Measurements from ENCODE around the gene PALS2.

PALS2 gene, protein sequence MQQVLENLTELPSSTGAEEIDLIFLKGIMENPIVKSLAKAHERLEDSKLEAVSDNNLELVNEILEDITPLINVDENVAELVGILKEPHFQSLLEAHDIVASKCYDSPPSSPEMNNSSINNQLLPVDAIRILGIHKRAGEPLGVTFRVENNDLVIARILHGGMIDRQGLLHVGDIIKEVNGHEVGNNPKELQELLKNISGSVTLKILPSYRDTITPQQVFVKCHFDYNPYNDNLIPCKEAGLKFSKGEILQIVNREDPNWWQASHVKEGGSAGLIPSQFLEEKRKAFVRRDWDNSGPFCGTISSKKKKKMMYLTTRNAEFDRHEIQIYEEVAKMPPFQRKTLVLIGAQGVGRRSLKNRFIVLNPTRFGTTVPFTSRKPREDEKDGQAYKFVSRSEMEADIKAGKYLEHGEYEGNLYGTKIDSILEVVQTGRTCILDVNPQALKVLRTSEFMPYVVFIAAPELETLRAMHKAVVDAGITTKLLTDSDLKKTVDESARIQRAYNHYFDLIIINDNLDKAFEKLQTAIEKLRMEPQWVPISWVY

DNA sequence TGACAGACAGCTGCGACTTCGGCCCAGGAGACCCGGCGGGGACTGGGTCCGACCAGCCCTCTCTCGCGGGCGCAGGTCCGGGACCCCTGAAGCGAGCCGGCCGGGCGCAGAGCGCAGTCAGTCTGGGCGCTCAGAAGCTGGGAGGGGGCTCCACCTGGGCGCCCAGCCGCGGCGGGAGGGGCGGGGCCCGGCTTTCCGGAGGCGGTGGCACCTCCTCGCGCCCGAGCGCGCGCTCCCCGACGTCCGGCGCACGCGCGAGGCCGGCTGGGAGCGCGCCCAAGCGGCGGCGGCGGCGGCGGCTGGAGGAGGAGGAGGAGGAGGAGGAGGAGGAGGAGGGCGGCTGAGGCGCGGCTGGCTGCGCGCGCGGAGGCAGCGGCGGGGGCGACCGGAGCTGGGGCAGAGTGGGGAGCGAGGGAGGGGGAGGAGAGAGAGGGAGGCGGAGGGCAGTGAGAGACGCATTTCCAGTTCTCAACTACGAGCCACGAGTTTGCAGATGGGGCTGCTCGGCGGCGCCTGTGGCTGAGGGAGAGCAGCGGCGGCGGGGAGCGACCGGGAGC is at the start of gene PALS2:
Gene PALS2, plus strand, starts transcription at position 456 of the 557 bp plus-strand sequence. CDS start 50,216 bp downstream, outside the sequence.
- peak; percentile 45 to 60 for DNase-seq

DNA sequence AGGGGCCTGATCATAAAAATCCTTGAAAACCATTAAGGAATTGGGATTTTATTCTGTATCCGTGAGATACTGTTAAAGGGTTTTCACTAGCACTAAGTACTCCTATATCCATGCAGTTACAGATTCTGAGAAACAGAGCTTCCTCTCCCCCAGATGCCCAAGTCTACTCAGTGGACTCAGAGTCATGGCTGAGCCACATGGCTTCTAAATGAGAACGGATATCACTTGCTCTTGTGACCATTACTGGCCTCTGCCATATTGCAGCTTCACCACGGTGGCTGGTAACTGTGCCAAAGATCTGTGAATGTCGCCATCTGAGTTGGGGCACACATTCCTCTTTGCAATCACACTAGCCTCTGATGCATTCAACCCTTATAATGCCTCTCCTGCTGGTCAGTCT is 42.0 kb upstream of the PALS2 start:
- DNase-seq, result no peak

DNA sequence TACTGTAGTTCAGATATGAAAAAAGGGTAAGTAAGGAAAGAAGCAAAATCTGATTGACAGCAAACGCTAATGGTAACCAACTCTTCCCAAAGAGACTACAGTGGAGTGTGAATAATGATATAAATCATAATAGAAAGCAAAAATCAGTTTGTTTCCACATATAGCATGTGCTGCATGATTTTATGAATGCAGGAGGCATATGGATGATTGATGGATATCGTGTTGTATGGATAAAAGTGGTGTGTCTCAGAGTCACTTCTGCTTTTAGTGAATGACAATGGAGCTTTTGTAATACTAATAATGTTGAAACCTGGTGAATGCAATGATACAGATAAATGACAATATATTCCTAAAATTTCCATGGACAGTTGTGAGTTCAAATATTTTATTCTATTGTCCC is 36.6 kb upstream of the PALS2 start:
- no peak for DNase-seq

DNA sequence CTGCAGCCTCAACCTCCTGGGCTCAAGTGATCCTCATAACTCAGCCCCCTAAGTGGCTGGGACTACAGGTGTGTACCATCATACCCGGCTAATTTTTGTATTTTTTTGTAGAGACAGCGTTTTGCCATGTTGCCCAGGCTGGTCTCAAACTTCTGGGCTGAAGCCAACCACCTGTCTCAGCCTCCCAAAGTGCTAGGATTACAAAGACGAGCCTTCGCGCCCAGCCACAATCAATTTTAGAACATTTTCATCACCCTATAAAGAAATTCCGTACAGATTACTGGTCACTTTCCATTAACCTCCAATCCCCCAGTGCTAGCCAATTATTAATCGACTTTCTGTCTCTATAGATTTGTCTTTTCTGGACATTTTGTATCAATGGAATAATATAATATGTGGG is 32.3 kb upstream of the PALS2 start:
- no peak for DNase-seq

DNA sequence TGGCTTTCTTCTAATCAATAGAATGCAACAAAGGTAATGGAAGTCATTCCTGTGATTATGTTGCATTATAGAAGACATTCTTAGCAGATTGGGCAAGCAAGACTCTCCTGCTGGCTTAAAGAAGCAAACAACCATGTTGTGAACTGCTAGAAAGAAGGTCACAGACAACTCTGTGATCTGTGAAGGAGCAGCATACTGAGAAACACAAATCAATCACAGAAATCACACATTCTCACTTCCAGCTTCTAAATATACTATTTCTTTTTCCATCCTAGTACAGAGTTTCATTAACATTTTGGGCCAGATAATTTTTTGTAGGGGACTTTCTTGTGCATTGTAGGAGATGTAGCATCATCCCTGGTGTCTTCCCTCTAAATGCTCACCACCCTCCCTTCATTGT is 28.0 kb upstream of the PALS2 start:
- DNase-seq, result no peak

DNA sequence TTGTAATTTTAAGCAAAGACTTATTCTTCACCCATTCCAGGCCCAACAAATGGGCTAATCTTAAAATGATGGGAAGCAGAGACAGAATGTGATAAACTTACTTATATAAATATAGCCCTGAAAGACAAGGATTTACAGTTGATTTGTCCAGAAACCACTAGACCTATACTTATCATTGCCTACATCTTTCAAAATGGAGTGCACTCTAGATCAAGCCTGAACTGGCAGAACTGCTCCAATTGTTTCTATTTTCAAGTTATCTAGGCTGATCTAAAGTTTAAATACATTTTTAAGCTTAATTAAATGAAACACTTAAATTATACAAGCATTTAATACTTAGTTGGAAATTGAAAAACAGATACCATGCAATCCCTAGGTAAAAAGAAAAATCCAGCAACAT is 24.9 kb upstream of the PALS2 start:
- no peak for DNase-seq

DNA sequence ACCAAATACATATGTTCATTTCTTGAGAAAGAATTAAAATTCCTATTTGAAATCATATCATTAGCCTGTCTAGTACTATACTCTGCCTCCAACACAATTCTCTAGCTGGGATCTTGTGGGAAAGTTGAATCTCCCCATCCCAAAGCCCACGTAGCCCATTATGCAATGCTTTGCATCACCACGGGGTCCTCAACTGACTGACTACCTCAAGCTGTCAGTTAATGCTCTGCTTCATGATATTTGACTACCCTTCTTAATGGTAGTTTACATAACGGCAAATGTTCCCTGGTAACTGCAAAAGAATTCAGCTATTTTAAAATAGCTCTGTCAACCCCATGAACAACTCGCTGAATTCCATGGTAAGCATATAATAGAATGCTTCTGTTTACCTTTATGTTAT is 23.3 kb upstream of the PALS2 start:
- no peak for DNase-seq

DNA sequence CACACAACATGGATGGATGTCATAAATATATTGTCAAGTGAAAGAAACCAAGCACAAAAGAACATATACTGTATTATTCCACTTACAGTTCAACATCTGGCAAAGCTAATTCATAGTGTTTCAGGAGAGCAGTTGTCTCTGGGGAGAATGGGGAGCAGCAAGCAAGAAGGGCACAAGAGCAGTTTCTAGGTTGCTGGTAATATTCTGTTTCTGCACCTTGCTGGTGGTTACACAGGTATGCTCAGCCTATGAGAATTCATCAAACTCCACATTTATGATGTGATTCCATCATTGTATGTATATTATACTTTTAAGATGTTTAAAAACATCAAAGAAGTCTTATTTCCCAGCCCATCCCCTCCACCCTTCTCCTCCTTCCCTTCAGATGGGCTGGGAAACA is 18.1 kb upstream of the PALS2 start:
- DNase-seq, result no peak

DNA sequence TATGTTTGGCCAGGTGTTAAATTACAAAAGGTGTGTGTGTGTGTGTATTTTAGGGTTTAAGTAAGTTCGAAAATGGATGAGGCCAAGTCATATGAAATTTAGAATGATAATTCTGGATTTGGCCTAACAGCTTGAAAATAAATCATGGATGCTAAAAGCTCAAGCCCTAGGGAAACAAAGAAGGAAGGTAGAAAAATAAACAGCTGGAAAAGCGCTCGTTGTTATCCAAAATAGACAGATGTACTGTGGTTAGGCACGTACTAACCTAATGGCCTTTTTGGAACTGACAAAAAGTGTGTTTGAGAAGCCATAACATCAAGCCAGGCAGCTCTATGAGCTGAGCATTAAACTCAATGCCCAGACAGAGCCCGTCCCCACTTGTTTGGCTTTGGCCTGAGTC is 17.5 kb upstream of the PALS2 start:
- no peak for DNase-seq

DNA sequence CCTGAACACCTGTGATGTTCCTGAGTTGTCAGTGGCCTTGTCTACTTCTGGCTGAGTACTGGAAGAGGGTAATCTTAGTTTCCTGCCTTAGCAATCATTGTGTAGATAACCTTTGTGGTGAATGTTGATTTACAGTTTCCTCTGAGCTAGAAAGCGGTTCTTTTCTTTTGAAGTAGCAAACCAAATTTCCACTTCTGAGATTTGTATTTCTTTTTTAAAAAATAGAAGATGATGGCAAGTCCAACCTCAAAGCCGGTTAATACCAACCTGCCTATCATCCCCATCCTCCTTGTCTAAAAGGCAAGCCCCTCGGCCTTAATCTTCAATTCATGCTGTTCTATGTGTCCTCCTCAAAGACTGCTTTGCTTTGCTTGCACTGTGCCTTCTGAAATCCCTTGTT is 12.5 kb upstream of the PALS2 start:
- no peak for DNase-seq

DNA sequence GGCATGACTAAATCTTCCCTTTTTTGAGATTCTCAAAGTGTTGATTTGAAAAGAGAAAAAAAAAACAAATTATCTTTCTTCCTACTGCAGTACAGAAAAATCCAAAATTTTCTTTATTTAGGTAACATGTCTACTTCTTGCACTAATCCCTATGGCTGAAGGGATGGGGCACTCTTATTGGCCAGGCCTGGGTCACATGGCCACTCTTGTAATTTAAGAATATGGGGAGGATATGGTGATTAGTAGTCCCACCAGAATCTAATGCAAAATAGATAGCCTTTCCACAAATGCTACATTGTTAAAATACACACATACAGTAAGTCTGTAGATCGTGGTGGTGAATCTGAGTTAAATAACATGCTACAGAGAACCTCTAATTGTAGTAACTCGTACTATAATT is 7.0 kb upstream of the PALS2 start:
- DNase-seq, result no peak

DNA sequence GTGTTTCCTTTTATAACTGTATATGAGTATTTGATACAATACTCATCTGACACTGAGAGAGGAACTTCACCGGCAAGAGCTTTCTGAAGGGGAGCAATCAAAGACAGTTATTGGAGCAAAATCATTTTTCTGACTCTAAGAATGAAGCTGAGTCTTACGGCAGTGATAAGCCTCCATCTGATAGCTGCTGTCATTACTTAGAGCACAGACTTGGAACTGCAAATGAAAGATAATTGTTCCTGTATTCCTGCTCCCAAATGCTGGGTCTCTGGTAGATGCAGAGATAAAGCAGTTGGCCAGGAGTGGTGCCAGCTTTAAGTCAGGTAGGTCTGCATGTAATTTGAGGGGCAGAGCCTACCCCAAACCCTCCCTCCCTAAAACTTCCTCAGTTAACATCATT is 2.3 kb upstream of the PALS2 start:
- DNase-seq, result no peak

DNA sequence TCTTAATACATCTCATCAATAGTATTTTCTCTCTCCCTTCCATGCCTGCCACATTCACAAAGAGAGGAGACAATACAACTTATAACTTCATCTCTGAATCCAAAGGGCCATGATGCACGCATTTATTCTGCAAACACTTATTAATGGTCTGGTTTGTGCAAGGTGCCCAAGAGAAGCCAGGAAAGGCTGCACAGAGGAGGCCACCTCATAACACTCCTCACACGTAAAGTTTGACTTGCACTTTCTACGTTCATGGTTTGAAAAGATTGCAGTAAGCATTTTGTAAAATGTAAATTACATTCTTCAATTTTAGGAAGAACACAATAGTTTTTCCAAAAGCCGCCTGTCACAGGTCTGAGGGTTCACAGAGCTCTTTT is 1.2 kb upstream of the PALS2 start:
- no peak for DNase-seq

DNA sequence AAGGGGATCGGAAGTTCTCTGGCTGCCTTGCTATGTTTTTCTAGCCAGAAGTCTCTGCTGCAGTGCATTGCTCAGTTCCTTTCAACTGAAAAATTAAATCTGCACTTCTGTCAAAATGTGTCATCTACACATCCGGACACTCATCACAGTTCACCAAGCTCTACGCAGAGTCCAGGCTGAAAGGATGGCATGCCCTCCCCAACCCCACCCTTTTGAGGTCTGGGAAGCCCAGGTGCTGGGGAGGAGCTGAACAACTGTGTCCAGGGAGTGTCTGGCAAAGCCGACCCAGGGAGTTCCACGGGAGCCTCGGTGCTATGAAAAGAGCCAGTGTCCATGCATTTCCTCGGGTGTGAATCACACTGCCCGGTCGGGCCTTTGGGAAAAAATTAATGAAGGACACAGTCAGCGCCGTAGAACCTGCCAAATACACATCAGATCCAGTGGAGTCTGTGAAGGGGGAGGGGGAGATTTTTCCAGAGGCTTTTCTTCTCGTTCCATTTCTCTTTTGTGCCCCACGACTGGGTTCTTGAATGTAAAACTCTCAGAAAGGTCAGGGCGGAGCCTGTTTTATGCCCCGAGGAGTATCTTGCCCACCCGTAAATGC is 757 bp upstream of the PALS2 start:
- peak in 1 of 2 experiments; percentile 60 for DNase-seq

DNA sequence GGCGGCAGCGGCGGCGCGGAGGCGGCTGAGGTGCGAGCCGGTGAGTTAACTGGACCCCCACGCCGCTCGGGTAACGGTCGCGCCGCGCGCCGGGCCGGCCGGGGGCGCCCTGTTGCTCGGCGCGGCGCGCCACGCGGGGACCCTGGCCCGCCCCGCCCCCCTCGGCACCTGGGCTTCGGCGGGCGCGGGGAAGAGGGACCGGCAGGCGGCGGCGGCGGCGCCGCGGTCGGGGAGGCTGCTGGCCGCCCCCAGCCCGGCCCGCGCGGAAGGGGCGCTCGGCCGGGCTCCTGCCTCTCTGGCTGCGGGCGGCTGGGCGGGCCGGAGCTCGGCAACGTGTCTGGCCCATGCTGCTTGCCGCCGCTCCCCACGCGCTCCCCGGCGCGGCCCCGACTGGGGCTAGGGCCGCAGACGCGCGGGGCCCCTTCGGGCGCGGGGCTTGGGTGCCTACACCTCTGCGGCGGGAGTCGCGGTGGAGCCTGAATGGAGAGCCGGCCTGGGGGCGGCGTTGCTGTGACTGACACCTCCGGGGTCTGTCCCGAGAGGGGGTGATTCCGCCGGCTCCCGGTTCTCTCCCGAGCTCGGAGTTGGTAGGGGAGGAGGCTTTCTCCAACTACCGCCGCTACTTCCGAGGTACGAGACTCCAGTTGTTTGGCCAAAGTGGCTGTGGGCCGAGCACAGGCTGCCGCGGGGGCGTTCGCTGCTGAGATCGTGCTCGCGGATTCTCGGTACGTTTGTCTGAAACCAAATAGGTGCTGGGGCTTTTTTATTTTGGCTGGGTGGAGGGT is 494 bp downstream of the PALS2 start:
- DNase-seq, result peak; percentile 25 to 44

DNA sequence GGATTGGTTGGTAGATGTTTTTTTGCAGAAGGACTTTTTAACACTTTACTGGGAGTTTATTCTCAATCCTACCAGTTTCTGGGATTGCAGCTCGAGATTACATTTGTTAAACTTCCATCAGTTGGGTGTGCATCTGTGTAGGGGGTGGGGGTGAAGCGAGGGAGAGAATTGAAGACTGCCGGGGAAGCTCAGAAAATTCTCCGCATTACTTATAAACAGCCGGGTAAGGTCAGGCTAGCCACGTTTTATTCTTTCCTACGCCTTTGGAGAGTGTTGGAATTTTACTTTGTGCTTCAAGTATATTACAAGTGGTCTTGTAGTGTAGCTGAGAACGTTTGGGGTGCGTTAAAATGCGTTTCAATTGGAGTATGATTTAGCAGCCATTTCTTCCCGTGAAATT is 1.1 kb downstream of the PALS2 start:
- no peak for DNase-seq

DNA sequence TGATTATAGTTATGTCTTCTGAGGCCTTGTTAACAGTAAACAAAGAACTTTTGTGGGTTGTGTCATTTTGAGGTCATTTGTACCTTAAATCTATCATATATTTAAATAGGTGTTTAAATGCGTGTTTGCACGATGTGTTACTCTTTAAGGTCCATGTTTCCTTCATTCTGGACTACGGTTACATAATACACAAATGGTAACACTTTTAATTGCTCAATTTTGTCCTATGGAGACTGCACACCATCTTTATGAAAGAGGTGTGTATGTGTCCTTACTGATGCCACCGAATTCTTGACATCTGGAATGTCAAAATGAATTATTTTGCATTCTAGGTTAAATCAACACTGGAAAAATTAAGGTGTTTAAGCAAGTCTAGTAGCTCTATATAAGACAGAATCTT is 1.7 kb downstream of the PALS2 start:
- DNase-seq, result no peak

DNA sequence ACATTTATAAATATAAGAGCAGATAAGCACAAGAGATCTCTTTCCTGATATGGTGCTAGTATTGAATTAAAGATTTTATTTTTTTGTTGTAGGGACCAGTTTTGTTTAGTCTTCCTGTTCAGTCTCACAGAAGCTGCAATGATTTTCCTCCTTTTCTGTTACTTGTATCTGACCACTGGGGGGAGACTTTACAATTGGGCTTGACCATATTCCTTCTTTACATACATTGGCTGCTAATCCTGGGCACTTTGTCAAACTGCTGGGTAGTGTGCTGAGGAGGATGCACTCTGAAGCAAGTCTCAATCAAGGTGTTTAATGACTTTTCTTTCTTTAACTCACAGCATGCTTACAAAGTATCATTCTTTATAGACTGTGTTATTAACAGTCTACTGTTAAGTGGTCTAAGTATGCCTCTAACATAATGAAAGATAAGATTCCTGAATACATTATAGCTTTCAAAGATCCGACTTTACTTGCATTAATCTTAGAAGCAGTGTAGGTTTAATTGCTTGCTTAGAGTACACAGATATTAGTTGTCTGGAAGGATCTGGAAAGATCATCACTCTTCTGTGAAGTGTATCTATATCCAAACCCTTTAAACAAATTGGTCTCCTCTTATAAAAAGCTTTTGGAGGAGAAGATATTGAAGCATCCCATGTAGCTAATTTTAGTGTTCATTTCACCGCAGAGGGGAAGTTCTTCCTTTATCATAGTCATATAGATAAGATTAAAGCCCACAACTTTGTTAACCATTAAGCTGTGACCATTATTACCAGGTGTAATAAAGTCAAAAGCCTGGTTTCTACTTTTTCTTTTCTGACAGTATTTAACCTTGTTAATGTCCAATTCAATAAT is 3.1 kb downstream of the PALS2 start:
- DNase-seq, result peak; percentile 10 to 78

DNA sequence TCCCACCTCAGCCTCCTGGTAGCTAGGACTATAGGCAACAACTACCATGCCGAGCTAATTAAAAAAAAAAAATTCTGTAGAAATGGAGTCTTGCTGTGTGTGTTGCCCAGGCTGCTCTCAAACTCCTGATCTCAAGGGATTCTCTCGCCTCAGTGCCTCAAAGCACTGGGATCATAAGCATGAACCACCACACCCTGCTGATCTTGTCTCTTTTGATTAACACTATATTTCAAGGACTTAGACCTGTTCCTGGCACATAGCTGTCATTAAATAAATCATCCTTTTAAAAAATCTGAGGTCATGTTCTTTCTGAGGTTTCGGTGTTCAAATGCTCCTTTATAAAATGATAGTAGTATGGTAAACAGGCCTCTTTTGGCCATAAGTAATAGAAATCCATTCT is 4.8 kb downstream of the PALS2 start:
- DNase-seq, result no peak

DNA sequence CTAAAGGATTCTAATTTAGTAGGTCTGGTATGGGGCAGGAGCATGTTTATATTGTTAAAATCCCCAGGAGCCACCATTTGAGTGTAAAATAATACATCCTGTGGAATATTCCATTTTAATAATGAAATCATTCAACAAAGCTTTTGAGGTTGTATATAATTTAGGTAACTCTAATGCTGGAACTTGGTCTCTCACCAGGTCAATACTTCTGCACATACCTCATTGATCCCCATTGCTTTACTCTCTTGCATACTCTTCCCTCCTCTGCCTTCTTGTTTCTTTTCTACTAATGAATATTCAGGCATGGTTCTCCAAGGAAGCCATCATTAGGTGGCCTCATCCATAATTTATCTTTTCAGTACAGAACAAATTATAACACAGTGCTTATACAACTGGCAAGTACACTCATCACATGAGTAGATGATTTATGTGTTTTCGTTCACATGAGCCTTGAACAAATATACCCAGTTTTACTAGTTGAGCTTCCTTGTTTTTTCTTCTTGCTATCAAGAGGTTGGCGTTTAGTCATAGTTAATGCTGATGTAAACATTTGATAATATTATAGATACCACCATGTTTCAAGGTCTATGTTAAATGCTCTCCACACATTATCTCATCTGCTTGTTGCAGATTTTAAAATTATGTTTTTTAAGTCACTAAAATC is 7.2 kb downstream of the PALS2 start:
- DNase-seq, result no peak

DNA sequence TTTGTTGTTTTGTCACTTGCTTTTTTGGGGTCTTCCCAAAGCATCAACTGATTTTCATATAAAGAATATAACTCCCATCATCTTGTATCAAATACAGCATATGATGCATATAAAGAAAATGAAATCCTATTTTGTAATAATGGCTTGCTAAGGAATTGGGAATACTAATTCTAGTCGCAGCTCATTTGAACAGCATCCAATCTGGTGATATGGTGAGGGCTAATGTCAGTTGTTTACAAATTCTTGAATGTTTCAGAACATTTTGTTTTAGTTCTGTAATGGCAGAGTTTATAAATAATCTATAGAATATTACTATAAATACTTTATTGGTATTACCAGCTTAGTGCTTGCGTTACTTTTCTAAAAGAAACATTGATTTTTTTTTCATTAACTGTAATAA is 8.9 kb downstream of the PALS2 start:
- DNase-seq, result no peak

DNA sequence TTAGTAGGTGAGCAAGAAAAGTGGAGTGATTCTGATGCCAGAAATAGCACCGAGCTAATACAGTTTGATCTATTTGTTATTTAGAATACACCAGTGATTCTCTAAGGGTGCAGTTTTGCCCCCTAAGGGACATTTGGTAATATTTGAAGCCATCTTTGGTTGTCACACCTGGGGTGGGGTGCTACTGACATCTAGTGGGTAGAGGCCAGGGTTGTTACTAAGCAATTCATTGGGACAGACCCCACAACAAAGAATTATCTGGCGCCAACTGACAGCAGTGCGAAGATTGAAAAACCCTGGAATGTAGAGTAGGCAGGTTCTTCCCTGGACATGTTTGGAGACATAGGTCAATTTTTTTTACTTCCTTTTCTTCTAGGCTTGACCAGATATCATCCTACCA is 14.6 kb downstream of the PALS2 start:
- peak in 1 of 2 experiments; percentile 5 for DNase-seq
